ENCODE measurements around the gene MOB3A. TPM values are rescaled to one million over a fixed set of nuclear protein-coding genes. Genes with fewer than 3 reads are reported as not detected.

The MOB3A gene
- total RNA-seq, 4 donors from 2014 or later, result 18.7 to 74.2 (median 46.1) TPM

DNA sequence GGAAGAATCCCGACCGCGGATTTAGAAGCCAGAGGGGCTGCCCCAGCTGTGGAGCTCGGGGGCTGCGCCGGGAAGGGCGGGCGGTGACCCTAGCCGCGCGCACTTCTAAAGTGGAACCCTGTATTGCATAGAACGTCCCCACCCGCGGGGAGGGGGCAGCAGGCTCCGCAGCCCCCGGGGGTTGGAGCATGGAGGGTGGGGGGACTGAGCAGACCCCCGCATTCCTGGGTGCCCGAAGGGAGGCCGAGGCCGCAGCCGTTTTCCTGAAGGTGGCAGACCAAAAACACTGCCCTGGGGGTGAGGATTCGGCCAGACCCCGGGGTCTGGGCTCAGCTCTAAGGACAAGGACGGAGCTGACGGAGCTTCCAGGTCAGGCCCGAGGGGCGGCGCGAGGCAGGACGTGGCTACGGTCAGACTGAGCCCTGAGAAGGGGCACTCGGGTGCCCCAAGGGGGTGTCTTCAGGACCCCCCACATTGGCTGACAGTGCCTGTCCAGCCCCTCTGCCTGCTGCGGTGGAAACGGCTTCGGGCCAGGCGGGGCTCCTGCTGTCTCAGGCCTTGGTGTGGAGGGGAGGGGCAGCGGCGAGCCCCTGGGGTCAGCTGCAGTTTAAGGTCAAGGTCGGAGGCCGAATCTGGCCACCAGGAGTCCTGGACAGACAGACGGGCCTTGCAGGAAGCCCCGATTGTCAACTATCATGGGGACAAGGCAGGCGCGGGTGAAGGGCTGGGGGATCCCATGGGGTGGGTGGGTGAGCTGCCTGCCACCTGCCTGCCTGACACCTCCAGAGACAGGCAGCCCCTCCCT is 57.6 kb downstream of the MOB3A start:
- Histone ChIP-seq H3K27ac (no peak overlapping the region), H3K4me3 (no peak overlapping the region), H3K9me3 (peaks cover 0 to 5% of the 10 kb centered on the region in 2 donors), H3K36me3 (peaks cover 0 to 34% (median 10%) of the 10 kb centered on the region in 4 donors), H3K4me1 (peaks cover 29 to 45% (median 37%) of the 10 kb centered on the region in 4 donors), H3K27me3 (no peaks in the 10 kb centered on the region)
- 87 to 93% methylated on average over 3 to 44 of the region's 44 CpGs for whole genome bisulfite sequencing, 2 donors (ENCODE audit: low coverage in 1 of 2)
- no peak for DNase-seq
- intact Hi-C loops (cut with DNase I; ENCODE audit: low total_unique reads), result no loop called here
- in situ Hi-C loops (cut with MboI; ENCODE audit: low pct_ligation_motif_present in 1 of 4, low pct_unique_long_range_greater_than_20kb in 1 of 4, low sequenced_read_pairs in 3 of 4), result no loop called here
- no peak for TF ChIP-seq POLR2AphosphoS5 (IDR thresholded peaks at IDR 0.05)

DNA sequence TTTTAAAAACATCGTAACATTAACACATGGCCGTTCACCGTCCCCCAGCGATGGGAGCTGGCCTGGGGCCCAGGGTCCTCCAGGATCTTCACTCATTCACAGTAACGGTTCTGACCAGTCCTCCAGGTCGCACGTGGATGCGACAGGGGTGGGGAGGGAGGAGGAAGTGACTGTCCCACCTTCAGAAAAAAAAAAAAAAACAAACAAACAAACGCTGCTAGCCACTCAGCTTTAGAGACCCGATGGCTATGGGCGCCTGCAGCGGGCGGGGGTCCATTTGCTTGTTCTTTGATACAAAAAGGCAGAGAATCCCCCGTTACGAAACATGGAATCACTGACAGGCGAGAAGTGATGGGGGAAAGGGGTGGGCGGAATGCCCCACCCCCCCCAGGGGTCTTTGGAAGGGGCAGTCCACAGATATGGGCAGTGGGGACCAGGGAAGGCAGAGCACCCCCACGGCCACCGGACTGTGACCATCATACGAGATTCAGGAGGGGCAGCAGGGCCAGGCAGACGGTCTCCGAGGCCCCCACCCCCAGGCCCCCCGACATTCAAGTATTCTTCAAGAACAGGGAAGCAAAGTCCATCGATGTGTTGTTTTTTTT is 58.4 kb downstream of the MOB3A start:
- DNase-seq, result no peak
- H3K9me3 ChIP-seq, result peaks cover 0 to 5% of the 10 kb centered on the region in 2 donors
- H3K36me3 ChIP-seq, result peaks cover 0 to 34% (median 10%) of the 10 kb centered on the region in 4 donors
- in situ Hi-C loops (cut with MboI; ENCODE audit: low pct_ligation_motif_present in 1 of 4, low pct_unique_long_range_greater_than_20kb in 1 of 4, low sequenced_read_pairs in 3 of 4), result no loop called here
- peak overlapping the region in 2 of 4 donors; percentile 2 to 11 for H3K27ac ChIP-seq
- peaks cover 29 to 45% (median 37%) of the 10 kb centered on the region in 4 donors for H3K4me1 ChIP-seq
- no peak for TF ChIP-seq EP300 (IDR thresholded peaks at IDR 0.05; ENCODE audit: low read depth)
- TF ChIP-seq POLR2AphosphoS5 (IDR thresholded peaks at IDR 0.05), result no peak
- TF ChIP-seq, protein P1, sequence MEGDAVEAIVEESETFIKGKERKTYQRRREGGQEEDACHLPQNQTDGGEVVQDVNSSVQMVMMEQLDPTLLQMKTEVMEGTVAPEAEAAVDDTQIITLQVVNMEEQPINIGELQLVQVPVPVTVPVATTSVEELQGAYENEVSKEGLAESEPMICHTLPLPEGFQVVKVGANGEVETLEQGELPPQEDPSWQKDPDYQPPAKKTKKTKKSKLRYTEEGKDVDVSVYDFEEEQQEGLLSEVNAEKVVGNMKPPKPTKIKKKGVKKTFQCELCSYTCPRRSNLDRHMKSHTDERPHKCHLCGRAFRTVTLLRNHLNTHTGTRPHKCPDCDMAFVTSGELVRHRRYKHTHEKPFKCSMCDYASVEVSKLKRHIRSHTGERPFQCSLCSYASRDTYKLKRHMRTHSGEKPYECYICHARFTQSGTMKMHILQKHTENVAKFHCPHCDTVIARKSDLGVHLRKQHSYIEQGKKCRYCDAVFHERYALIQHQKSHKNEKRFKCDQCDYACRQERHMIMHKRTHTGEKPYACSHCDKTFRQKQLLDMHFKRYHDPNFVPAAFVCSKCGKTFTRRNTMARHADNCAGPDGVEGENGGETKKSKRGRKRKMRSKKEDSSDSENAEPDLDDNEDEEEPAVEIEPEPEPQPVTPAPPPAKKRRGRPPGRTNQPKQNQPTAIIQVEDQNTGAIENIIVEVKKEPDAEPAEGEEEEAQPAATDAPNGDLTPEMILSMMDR (IDR thresholded peaks at IDR 0.05), result no peak
- no peak for TF ChIP-seq POLR2A (IDR thresholded peaks at IDR 0.05)
- WGBS, 2 donors (ENCODE audit: low coverage in 1 of 2), result 77% methylated on average over 24 of the region's 24 CpGs; no CpG with 5 or more reads in 1 of the 2 donors
- H3K27me3 ChIP-seq, result no peaks in the 10 kb centered on the region
- no peak overlapping the region for H3K4me3 ChIP-seq
- intact Hi-C loops (cut with DNase I; ENCODE audit: low total_unique reads), result no loop called here

DNA sequence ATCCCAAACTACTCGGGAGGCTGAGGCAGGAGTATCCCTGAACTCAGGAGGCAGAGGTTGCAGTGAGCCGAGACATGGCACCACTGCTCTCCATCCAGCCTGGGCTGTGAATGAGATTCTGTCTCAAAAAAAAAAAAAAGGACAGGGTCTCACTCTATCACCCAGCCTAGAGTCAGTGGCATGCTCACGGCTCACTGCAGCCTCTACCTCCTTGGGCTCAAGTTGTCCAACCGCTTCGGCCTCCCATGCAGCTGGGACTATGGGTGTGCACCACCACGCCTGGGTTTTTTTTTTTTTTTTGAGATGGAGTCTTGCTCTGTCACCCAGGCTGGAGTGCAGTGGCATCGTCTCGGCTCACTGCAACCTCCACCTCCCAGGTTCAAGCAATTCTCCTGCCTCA is 59.7 kb downstream of the MOB3A start:
- no peak overlapping the region for H3K4me3 ChIP-seq
- WGBS, 2 donors (ENCODE audit: low coverage in 1 of 2), result 79 to 83% methylated on average over 3 to 8 of the region's 8 CpGs
- peaks cover 0 to 31% (median 9%) of the 10 kb centered on the region in 4 donors for H3K36me3 ChIP-seq
- H3K27me3 ChIP-seq, result no peaks in the 10 kb centered on the region
- in situ Hi-C loops (cut with MboI; ENCODE audit: low pct_ligation_motif_present in 1 of 4, low pct_unique_long_range_greater_than_20kb in 1 of 4, low sequenced_read_pairs in 3 of 4), result no loop called here
- DNase-seq, result no peak
- TF ChIP-seq POLR2A (IDR thresholded peaks at IDR 0.05) (no peak), EP300 (IDR thresholded peaks at IDR 0.05; ENCODE audit: low read depth) (no peak), POLR2AphosphoS5 (IDR thresholded peaks at IDR 0.05) (no peak)
- TF ChIP-seq, protein P1 (IDR thresholded peaks at IDR 0.05), result no peak
- H3K9me3 ChIP-seq, result peaks cover 0 to 5% of the 10 kb centered on the region in 2 donors
- no peak overlapping the region for H3K27ac ChIP-seq
- peaks cover 32 to 47% (median 40%) of the 10 kb centered on the region in 4 donors for H3K4me1 ChIP-seq
- intact Hi-C loops (cut with DNase I; ENCODE audit: low total_unique reads), result no loop called here

DNA sequence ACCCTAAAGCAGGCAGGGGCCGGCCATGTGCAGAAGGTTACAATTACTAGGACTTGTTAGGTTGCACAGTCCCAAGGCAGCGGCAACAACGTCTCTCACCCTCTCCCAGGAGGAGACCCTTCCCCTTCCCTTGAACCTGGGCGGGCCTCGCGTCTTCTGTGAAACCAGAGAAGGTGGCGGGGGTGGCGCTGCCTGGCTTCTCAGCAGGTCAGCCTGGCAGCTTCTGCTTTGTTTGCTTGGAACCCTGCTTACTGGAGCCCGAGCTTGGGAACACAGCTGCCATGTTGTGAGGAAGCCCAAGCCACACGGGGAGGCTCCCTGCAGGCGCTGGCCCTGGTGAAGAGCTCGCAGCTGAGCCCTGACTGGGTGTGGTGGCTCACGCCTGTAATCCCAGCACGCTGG is 60.5 kb downstream of the MOB3A start:
- no peak for DNase-seq
- Histone ChIP-seq H3K36me3 (peaks cover 0 to 23% (median 5%) of the 10 kb centered on the region in 4 donors), H3K4me3 (no peak overlapping the region), H3K27ac (peak overlapping the region in 2 of 4 donors; percentile 93 to 96), H3K4me1 (peaks cover 27 to 45% (median 35%) of the 10 kb centered on the region in 4 donors), H3K27me3 (no peaks in the 10 kb centered on the region), H3K9me3 (peaks cover 0 to 5% of the 10 kb centered on the region in 2 donors)
- WGBS, 2 donors (ENCODE audit: low coverage in 1 of 2), result 89% methylated on average over 14 of the region's 14 CpGs; no CpG with 5 or more reads in 1 of the 2 donors
- intact Hi-C loops (cut with DNase I; ENCODE audit: low total_unique reads) (no loop called here), in situ Hi-C loops (cut with MboI; ENCODE audit: low pct_ligation_motif_present in 1 of 4, low pct_unique_long_range_greater_than_20kb in 1 of 4, low sequenced_read_pairs in 3 of 4) (no loop called here)
- no peak for TF ChIP-seq POLR2AphosphoS5 (IDR thresholded peaks at IDR 0.05)

Measured in transverse colon (tissue), 4 donors.